Measurements from ENCODE around the gene OBSCN.
"Not testable (repeated sequence)": the region's sequence is repeated elsewhere in the genome, so short reads cannot be mapped to it uniquely, and the experiment has no call there.

Gene OBSCN

DNA sequence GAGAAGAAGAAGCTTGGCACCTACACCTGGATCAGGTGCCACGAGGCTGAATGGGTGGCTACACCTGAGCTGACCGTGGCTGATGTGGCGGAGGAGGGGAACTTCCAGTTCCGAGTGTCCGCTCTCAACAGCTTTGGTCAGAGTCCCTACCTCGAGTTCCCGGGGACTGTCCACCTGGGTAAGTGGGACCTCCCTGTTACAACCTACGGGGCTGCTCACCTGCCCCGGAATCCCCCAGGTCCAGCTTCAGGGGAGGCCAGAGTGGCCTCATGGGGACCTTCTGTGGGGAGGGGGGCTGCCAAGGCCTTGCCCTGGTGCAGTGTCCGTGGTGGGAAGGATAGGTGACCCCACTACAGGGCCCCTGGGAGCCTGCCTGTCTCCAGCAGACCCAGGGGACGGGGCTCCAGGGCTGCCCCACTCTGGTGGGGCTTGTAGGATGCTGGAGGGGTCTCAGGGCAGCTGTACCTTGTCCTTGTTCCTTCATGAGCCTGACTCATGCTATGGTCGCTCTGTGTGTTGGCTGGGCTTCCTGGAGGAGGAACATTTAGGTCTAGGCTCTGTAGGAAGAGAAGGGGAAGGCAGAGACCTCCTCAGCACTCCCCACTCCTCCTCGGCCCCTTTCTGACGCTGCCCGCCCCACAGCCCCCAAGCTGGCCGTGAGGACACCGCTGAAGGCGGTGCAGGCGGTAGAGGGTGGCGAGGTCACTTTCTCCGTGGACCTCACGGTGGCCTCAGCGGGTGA lies 7.2 kb downstream of the OBSCN start:
- no peak for DNase-seq

DNA sequence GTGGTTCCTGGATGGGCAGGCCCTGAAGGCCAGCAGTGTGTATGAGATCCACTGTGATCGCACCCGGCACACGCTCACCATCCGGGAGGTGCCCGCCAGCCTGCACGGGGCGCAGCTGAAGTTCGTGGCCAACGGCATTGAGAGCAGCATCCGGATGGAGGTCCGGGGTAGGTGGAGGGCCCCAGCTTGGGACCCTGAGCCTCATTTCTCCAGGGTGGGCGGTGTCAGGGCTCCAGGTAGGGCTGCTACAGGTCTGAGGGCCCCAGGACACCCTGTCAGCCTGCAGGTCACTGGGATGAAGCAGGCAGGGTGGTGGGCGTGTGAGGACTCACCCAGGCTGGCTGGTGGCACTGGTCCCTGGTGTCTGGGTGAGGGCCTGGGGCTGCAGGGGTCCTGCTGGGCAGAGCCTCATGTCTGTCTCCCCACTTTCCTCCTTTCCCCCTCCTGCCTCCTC lies 7.8 kb downstream of the OBSCN start:
- no peak for DNase-seq

DNA sequence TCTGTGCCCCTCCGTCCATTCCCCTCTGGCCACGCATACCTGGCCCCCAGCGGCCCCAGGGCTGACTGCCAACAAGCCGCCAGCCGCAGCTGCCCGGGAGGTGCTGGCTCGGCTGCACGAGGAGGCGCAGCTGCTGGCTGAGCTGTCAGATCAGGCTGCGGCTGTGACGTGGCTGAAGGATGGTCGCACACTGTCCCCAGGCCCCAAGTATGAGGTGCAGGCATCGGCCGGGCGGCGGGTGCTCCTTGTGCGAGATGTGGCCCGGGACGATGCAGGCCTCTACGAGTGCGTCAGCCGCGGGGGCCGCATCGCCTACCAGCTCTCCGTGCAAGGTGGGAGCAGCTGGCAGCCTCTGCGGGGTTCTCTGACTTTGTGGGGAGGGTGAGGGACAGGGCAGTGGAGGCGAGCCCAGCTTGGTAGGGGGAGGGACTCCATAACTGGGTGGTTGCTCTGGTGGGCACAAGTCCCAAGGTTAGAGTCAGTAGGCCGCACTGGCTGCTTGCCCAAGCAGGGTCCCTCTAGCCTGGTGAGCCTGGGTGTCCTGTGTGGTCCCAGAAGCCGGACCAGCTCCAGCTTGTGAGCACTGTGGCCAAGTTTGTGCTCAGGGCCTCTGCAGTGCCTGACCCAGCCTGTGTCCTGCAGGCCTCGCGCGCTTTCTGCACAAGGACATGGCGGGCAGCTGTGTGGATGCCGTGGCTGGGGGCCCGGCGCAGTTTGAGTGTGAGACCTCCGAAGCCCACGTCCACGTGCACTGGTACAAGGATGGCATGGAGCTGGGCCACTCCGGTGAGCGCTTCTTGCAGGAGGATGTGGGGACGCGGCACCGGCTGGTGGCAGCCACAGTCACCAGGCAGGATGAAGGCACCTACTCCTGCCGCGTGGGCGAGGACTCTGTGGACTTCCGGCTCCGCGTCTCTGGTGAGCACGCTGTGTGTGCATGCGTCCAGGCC lies 8.8 kb downstream of the OBSCN start:
- DNase-seq = no peak

DNA sequence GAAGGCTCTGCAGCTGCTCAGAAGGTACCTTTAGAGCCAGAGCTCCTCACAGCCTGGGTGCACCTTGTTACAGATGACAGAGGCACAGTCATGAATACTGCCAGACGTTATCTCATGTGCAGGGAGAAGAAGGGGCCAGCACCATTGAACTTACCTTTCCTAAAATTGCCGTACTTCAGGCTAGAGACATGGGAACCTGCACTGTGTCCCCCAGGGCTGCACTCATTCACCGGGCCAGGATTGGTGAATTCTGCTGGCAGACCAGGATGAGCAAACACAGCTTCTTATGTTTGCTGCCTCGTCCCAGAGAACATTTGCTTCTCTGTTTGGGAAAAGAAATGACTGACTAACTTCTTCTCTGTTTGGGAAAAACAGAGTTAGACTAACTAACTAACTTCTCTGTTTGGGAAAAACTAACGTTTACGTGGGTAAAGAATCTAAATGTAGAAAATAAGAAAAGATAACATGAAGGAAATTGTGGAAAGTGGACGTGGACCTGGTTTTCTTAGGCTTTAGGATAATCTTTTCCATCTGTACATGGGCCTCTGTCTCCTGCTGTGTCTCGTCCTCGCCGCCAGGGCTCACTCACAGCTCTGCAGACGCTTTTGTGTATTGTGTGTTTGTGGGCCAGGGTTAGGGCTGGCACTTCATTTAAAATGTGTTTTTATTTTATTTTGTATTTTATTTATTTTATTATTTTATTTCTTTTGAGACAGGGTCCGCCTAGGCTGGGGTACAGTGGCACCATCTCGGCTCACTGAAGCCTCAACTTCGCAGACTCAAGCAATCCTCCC lies 9.9 kb downstream of the OBSCN start:
- DNase-seq = no peak

DNA sequence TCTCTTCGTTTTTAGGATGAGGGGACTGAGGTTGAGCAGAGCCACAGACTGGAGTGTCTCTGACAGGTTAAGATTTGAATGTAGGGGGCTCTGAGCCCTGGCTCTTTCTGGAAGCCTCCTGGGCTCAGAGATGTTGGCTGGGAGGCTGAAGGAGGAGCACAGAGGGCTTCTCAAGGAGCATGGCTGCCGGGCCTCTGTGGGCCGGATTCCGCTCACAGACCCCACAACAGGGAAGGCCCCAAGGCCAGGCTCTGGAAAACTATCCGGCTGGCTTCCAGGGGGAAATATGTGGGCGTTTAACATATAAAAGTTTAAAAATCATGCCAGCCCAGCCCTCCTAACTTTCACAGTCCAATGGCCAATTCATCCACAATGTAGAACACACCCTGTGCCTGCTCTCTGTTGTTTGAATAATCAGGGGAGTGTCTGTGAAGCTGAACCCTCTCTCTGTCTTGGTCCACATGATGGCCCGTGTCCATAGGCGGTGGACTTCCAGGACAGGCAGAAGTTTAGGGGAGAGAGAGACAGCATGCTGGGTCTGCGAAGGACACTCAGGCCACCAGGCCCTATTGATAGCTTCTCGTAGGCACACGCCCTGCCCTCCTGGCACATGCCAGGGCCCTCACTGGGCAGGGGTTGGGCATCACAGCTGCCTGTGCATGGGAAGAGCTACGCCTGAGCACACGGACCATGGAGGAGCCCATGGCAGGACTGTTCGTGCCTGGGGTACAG lies 10.8 kb downstream of the OBSCN start:
- DNase-seq = no peak

GRCh38 chr1:228219245-228219961 lies 11.6 kb downstream of the OBSCN start:
- DNase-seq = no peak

- no peak for DNase-seq
Observed at GRCh38 chr1:228219962-228220780, 12.3 kb downstream of the OBSCN start.

GRCh38 chr1:228221097-228221496 lies 13.3 kb downstream of the OBSCN start:
- DNase-seq = not testable (repeated sequence)

- DNase-seq = no peak
Observed at GRCh38 chr1:228222548-228222947, 14.7 kb downstream of the OBSCN start.

DNA sequence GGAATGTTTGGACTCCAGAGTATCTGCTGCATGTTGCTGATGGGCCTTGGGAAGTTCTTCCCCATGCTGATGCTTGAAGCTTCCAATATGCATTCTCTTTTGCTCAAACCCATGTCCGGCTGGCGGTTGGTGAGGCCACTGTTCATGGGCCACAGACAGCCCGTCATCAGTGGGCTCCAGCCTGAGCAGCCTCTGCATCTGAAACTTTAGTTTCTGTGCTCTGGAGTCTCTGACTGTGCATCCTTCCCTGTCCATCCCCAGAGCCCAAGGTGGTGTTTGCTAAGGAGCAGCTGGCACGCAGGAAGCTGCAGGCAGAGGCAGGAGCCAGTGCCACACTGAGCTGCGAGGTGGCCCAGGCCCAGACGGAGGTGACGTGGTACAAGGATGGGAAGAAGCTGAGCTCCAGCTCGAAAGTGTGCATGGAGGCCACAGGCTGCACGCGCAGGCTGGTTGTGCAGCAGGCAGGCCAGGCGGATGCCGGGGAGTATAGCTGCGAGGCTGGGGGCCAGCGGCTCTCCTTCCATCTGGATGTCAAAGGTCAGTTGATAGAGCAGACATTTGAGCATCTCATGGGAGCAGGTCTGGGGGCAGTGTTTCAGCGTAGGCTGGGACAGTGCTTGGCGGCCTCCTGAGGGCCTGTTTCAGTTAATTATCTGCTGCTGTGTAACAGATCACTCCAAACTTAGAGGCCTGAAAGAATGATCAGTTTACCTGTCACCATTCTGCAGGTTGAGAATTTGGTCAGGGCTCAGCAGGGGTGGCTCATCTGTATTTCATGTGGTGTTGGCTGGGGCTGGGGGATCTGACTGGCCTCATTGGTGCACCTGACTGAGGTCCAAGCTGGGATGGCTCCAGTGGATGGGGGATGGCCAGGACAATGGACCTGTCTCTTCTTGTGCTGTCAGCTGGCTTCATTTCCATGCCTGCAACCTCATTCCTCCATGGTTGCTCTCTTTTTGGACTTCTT lies 16.6 kb downstream of the OBSCN start:
- DNase-seq = no peak

GRCh38 chr1:228225165-228225710 lies 17.4 kb downstream of the OBSCN start:
- no peak for DNase-seq

- DNase-seq = no peak
Observed at GRCh38 chr1:228225740-228226139, 17.9 kb downstream of the OBSCN start.

- no peak for DNase-seq
Observed at GRCh38 chr1:228226141-228226874, 18.5 kb downstream of the OBSCN start.

DNA sequence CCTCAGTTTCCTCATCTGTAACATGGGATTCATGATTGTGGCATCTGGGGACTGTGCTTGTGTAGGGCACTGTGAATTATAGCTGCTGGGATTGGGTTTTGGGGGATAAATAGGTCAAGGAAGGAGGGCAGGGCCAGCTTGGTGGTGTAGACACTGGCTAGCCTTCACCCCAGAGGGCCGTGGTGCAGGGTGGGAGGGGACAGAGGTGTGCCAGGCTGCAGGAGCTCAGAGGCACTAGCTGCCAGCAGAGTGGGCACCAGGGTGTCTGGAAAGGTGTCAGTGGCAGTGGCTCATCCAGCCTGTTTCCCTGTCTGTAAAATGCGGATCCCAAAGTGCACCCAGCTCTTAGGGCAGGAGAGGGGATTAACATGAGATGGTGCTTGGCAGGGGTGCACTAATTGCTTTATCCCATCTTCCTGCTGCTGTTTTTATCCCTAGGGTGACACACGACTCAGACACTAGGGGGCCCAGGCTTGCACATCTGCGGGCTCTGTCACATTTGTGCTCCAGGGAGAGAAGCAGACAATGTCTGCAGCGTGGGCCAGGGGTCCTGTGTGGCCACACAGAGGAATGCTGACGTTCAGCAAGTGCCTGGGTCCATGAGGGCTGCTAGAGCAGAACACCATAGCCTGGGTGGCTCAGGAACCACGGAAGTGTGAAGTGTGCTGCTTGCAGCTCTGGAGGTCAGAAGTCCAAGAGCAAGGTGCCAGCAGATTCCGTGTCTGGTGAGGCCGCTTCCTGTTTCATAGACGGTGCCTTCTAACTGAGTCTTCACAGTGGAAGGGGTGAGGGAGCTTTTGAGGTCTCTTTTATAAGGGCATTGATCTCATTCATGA lies 19.3 kb downstream of the OBSCN start:
- DNase-seq = no peak

DNA sequence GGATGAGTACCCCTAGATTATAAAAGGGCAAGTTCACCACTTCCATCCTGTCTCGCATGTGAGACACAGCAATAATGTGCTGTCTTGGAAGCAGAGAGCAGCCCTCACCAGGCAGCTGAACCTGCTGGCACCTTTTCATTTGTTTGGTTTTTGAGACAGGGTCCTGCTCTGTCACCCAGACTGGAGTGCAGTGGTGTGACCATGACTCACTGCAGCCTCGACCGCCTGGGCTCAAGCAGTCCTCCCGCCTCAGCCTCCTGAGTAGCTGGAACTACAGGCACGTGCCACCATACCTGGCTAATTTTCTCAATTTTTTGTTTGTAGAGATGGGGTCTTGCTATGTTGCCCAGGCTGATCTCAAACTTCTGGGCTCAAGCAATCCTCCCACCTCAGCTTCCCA lies 20.3 kb downstream of the OBSCN start:
- DNase-seq = not testable (repeated sequence)

DNA sequence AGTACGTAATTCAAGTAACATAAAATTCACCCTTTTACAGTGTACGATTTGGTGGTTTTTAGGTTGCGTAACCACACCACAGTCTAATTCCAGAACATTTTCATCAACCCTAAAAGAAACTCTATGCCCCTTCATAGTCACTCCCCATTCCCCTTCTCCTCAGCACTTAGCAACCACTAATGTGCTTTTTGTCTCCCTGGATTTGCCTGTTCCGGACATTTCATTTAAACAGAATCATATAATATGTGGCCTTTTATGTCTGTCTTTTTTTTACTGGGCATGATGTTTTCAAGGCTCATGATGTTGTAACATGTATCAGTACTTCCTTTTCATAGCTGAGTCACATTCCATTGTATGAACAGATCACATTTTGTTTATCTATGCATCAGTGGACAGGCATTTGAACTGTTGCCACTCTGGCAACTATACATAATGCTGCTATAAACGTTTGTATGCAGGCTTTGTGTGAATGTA lies 20.8 kb downstream of the OBSCN start:
- DNase-seq = no peak

GRCh38 chr1:228231189-228231588 lies 23.3 kb downstream of the OBSCN start:
- DNase-seq = no peak
